Measurements from ENCODE around the gene SLC35F3. TPM values are rescaled to one million over a fixed set of nuclear protein-coding genes. Genes with fewer than 3 reads are reported as not detected.

SLC35F3 gene
- total and polyA plus RNA-seq, 9 donors, result 0.04 to 0.69 (median 0.17) TPM; not detected in 3

- WGBS, 3 donors, result 9 to 22% (median 19%) methylated on average over 3 of the region's 3 CpGs
- no peaks in the 10 kb centered on the region for H3K36me3 ChIP-seq
- no peaks in the 10 kb centered on the region for H3K9me3 ChIP-seq
- TF ChIP-seq CTCF (IDR thresholded peaks at IDR 0.05) (no peak), POLR2A (IDR thresholded peaks at IDR 0.05) (no peak), EP300 (IDR thresholded peaks at IDR 0.05) (no peak)
- intact Hi-C loops (cut with DNase I), result no loop called here
- no peaks in the 10 kb centered on the region for H3K4me1 ChIP-seq (ENCODE audit: insufficient read depth)
- no peak overlapping the region for H3K27ac ChIP-seq
- DNase-seq, result no peak
- no peaks in the 10 kb centered on the region for H3K27me3 ChIP-seq
- H3K4me3 ChIP-seq, result no peak overlapping the region
Observed at GRCh38 chr1:233959102-233959501, 54.6 kb downstream of the SLC35F3 start.

GRCh38 chr1:233959971-233960370, 55.5 kb downstream of the SLC35F3 start:
- Histone ChIP-seq H3K4me3 (no peak overlapping the region), H3K9me3 (no peaks in the 10 kb centered on the region), H3K27me3 (no peaks in the 10 kb centered on the region), H3K4me1 (ENCODE audit: insufficient read depth) (no peaks in the 10 kb centered on the region), H3K27ac (no peak overlapping the region), H3K36me3 (no peaks in the 10 kb centered on the region)
- DNase-seq, result no peak
- no peak for TF ChIP-seq CTCF (IDR thresholded peaks at IDR 0.05)
- TF ChIP-seq EP300 (IDR thresholded peaks at IDR 0.05), result no peak
- no peak for TF ChIP-seq POLR2A (IDR thresholded peaks at IDR 0.05)
- intact Hi-C loops (cut with DNase I), result no loop called here
- 79 to 85% (median 85%) methylated on average over 6 of the region's 6 CpGs for WGBS, 3 donors

DNA sequence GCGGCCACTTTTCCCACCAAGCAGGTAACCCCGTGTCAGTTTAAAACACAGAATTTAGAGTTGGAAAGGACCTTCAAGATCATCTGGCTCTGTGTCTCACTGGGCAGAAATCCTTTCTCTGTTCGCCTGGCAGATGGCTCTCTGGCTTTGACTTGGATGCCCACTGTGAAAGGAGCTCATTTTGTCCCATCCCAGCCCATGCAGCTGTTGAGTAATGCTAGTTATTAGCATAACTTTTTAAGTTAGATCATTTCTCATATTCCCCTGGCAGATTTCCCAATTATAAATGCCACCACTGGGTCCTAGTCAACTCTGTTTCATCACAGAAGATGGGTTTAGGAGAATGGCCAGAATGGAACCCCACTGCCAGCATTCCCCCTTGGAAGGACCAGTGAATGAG, 55.9 kb downstream of the SLC35F3 start:
- Histone ChIP-seq H3K27me3 (no peaks in the 10 kb centered on the region), H3K36me3 (no peaks in the 10 kb centered on the region), H3K4me1 (ENCODE audit: insufficient read depth) (no peaks in the 10 kb centered on the region), H3K4me3 (no peak overlapping the region), H3K27ac (no peak overlapping the region), H3K9me3 (no peaks in the 10 kb centered on the region)
- TF ChIP-seq EP300 (IDR thresholded peaks at IDR 0.05) (no peak), CTCF (IDR thresholded peaks at IDR 0.05) (no peak), POLR2A (IDR thresholded peaks at IDR 0.05) (no peak)
- WGBS, 3 donors, result 84 to 91% (median 88%) methylated on average over 3 of the region's 3 CpGs
- DNase-seq, result no peak
- intact Hi-C loops (cut with DNase I), result no loop called here

DNA sequence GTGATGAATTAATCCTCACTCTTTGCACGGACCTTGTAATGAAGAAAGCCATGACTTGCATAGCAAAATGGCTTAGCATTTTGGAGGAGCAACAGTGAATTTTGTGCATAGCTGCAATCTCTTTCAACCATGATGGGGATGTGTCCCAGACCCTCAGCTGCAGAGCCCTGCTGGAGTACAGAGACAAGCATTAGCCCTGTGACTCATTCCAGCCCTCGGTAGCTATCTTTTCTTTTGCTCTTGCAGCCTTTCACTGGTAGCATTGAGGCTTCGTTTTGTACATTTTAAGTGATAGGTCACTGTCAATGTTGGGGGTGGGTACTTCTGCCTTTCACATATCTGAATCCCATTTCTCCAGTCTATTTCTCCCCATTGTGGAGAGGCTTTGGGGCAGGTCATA, 58.4 kb downstream of the SLC35F3 start:
- H3K36me3 ChIP-seq, result no peaks in the 10 kb centered on the region
- TF ChIP-seq EP300 (IDR thresholded peaks at IDR 0.05) (no peak), POLR2A (IDR thresholded peaks at IDR 0.05) (no peak), CTCF (IDR thresholded peaks at IDR 0.05) (no peak)
- no peaks in the 10 kb centered on the region for H3K27me3 ChIP-seq
- DNase-seq, result no peak
- intact Hi-C loops (cut with DNase I), result no loop called here
- 69 to 85% (median 82%) methylated on average over 3 of the region's 3 CpGs for WGBS, 3 donors
- H3K4me3 ChIP-seq, result no peak overlapping the region
- H3K27ac ChIP-seq, result no peak overlapping the region
- no peaks in the 10 kb centered on the region for H3K9me3 ChIP-seq
- H3K4me1 ChIP-seq (ENCODE audit: insufficient read depth), result no peaks in the 10 kb centered on the region

DNA sequence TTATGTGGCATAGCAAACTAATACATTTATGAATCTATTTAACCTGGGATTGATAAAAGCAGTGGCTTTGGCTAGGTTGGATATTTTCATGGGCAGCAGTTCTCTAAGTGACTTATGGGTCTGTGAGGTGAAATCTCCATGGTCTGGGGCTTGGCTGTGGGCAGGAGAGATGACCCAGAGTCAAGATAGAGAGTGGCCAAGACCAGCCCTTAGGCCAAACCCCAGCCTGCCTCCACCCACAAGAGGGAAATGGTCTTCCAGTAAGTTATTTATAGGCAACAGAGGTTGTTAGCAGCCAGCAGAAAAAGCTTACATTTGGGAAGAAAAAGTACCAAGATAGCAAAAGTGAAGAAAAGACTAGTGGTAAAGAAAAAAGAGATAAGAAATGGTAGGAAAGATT, 61.4 kb downstream of the SLC35F3 start:
- no peak for DNase-seq
- no peaks in the 10 kb centered on the region for H3K36me3 ChIP-seq
- H3K27ac ChIP-seq, result no peak overlapping the region
- no peaks in the 10 kb centered on the region for H3K27me3 ChIP-seq
- intact Hi-C loops (cut with DNase I), result no loop called here
- H3K9me3 ChIP-seq, result no peaks in the 10 kb centered on the region
- H3K4me1 ChIP-seq (ENCODE audit: insufficient read depth), result no peaks in the 10 kb centered on the region
- H3K4me3 ChIP-seq, result no peak overlapping the region
- no peak for TF ChIP-seq EP300 (IDR thresholded peaks at IDR 0.05)
- TF ChIP-seq CTCF (IDR thresholded peaks at IDR 0.05), result no peak
- TF ChIP-seq POLR2A (IDR thresholded peaks at IDR 0.05), result no peak

Data from ovary (tissue), 9 donors.